Psoas muscle (tissue), 8 donors: ENCODE results near the gene SLC35A3. TPM values are rescaled to one million over a fixed set of nuclear protein-coding genes. Genes with fewer than 3 reads are reported as not detected.

Source experiments
- ATAC-seq, 4 donors: fragments of 200-7000 bp; cut with Tn5 transposase; one replicate each; pipeline ENCODE4 v1.9.1; 2020; ENCODE audit warnings: moderate library complexity in 3 of 4, mild to moderate bottlenecking in 2 of 4
- DNase-seq, 2 donors: peaks; one replicate each; pipeline ENCODE4 v3.0.0-alpha.2; 2020
- H3K27ac ChIP-seq: fragments of 200-600 bp; one replicate; pipeline ENCODE4 v1.8.0; 2022
- H3K27me3 ChIP-seq, 3 donors: fragments of 200-600 bp in 1 of 3; one replicate each; pipeline versions ENCODE4 v1.6.1 to v1.8.0; 2013 to 2022; ENCODE audit warnings: low read length in 2 of 3, mild to moderate bottlenecking in 2 of 3, moderate library complexity in 1 of 3; ENCODE audit not compliant: insufficient read depth in 3 of 3
- H3K36me3 ChIP-seq, 2 donors: fragments of 200-600 bp in 1 of 2; one replicate each; pipeline versions ENCODE4 v1.6.1 to v1.8.0; 2013 to 2022; ENCODE audit warnings: low read depth in 1 of 2, mild to moderate bottlenecking in 1 of 2, moderate library complexity in 1 of 2; ENCODE audit not compliant: insufficient read depth in 1 of 2
- H3K4me1 ChIP-seq: fragments of 200-600 bp; one replicate; pipeline ENCODE4 v1.8.0; 2022
- H3K4me3 ChIP-seq: fragments of 200-600 bp; one replicate; pipeline ENCODE4 v1.8.0; 2022; ENCODE audit warnings: mild to moderate bottlenecking
- H3K9me3 ChIP-seq: fragments of 200-600 bp; one replicate; pipeline ENCODE4 v1.8.0; 2022
- WGBS, 3 donors: extraction: QIAGEN DNeasy Blood & Tissue Kit; methylation state at CpG; one replicate each; pipeline versions ENCODE4 v1.1.6 to v1.1.7; 2013; 5-methylcytosine and 5-hydroxymethylcytosine counted together
- intact Hi-C, 2 donors: fragments of 100-400 bp; cut with DNase I; formaldehyde crosslinking; loops; one replicate each; pipeline versions ENCODE4 v1.11.0 to v1.14.2; 2022
- polyA plus RNA-seq, 3 donors: library from polyadenylated mRNA; stranded (reverse); fragments of 200-250 nt; gene quantifications; one replicate each; pipeline ENCODE4 v1.2.3, GENCODE V29; 2013
- total RNA-seq, 4 donors: library from RNA; stranded (reverse); fragmentation: NEBNext Ultra II Directional in 2 of 4; extraction: Animal tissue kit (Norgen Biotek cat#: 25700) in 2 of 4; gene quantifications; one replicate each; pipeline versions ENCODE4 v1.2.1 to v1.2.4, GENCODE V29; 2021 to 2023
- TF ChIP-seq, protein P1 (sequence below): fragments of 200-600 bp; IDR thresholded peaks from one replicate; pipeline ENCODE4 v1.8.0; 2022; ENCODE audit warnings: antibody characterized with exemption
- donor health status: healthy with polysubstance abuse.
- donor health status: DM: no; HTN: no; CAD: no; lungs with moderate emphysema.
- donor health status: Bipolar disorder and iron deficiency.
- donor health status: healthy.
- donor health status: DM: yes; HTN: yes; CAD: no.
- donor health status: DM: no; HTN: no; CAD: no.
- donor health status: DM: no; HTN: no; CAD: no.
- donor health status: DM: yes; HTN: yes; CAD: no.

SLC35A3 gene
- total and polyA plus RNA-seq, 7 donors, result 3.5 to 8.6 (median 6.4) TPM

DNA sequence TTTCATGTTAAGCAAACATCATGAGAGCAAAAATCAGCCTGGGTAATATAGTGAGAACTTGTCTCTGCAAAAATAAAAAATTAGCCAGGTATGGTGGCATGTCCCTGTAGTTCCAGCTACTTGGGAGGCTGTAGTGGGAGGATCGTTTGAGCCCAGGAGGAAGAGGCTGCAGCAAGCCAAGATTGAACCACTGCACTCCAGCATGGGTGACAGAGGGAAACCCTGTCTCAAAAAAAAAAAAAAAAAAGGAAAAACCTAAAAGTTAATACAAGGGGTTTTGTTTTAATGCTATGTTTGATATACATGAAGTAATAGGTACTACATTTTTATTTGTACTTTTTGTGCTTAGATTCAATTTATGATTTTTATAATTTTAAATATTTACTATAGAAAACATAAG lies 27.1 kb upstream of the SLC35A3 start:
- Histone ChIP-seq H3K36me3 (no peaks in the 10 kb centered on the region), H3K4me3 (no peak overlapping the region), H3K4me1 (no peaks in the 10 kb centered on the region), H3K27ac (no peak overlapping the region), H3K27me3 (no peaks in the 10 kb centered on the region), H3K9me3 (no peaks in the 10 kb centered on the region)
- DNase-seq (no peak), ATAC-seq (no peak)
- TF ChIP-seq, protein P1, sequence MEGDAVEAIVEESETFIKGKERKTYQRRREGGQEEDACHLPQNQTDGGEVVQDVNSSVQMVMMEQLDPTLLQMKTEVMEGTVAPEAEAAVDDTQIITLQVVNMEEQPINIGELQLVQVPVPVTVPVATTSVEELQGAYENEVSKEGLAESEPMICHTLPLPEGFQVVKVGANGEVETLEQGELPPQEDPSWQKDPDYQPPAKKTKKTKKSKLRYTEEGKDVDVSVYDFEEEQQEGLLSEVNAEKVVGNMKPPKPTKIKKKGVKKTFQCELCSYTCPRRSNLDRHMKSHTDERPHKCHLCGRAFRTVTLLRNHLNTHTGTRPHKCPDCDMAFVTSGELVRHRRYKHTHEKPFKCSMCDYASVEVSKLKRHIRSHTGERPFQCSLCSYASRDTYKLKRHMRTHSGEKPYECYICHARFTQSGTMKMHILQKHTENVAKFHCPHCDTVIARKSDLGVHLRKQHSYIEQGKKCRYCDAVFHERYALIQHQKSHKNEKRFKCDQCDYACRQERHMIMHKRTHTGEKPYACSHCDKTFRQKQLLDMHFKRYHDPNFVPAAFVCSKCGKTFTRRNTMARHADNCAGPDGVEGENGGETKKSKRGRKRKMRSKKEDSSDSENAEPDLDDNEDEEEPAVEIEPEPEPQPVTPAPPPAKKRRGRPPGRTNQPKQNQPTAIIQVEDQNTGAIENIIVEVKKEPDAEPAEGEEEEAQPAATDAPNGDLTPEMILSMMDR, result no peak
- intact Hi-C loops, result no loop called here
- WGBS, 3 donors, result 72 to 83% (median 80%) methylated on average over 1 of the region's 1 CpG

DNA sequence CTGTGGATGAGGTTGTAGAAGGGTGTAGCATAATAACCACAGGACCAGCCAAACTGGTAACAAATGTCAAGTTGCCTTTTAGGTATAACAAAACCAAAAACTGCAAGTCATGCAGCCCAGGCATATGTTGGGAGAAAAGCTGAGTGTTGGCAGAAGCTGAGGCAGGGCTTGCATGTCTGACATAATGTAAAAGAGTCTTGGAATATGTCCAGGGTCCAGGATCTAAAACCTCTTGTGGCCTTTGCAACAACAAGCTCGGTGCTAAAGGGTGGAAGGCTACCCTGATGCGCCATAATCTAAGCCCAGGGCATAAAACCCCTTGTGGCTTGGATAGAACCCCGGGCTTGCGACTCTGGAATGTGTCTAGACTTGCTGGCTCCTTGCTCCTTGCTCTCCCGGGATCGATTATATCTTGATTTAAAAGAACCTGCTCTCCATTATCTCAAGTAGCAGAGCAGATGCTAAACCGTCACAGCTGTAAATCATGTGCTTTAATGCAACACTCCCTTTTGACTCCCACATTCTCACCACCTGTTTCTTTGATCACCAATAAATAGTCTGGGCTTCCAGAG lies 26.5 kb upstream of the SLC35A3 start:
- Histone ChIP-seq H3K27ac (no peak overlapping the region), H3K27me3 (no peaks in the 10 kb centered on the region), H3K4me3 (no peak overlapping the region), H3K36me3 (no peaks in the 10 kb centered on the region), H3K4me1 (no peaks in the 10 kb centered on the region), H3K9me3 (no peaks in the 10 kb centered on the region)
- ATAC-seq (no peak), DNase-seq (no peak)
- intact Hi-C loops, result no loop called here
- 24 to 32% (median 26%) methylated on average over 7 of the region's 7 CpGs for WGBS, 3 donors
- TF ChIP-seq, protein P1, result no peak

DNA sequence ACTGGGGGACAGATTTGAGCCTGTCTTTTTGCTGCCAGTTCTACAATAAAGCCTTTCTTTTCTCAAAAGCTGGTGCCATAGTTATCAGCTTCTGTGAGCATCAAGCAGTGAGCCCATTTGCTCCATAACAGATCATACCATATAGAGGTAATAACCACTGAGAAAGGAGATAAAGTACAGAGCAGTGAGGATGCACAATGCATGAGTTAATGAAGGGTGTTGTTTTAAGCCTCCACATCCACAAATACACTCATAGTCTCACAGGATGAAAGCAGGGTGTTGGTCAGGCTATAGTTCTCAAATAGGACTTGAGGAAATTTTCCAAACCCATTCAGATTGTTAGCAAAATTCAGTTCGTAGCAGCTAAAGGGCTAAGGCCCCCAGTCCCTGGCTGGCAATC lies 25.6 kb upstream of the SLC35A3 start:
- H3K9me3 ChIP-seq, result no peaks in the 10 kb centered on the region
- 67 to 93% (median 81%) methylated on average over 1 of the region's 1 CpG for WGBS, 3 donors
- H3K27me3 ChIP-seq, result no peaks in the 10 kb centered on the region
- TF ChIP-seq, protein P1, result no peak
- H3K4me3 ChIP-seq, result no peak overlapping the region
- intact Hi-C loops, result no loop called here
- no peaks in the 10 kb centered on the region for H3K36me3 ChIP-seq
- DNase-seq (no peak), ATAC-seq (no peak)
- no peak overlapping the region for H3K27ac ChIP-seq
- H3K4me1 ChIP-seq, result no peaks in the 10 kb centered on the region

DNA sequence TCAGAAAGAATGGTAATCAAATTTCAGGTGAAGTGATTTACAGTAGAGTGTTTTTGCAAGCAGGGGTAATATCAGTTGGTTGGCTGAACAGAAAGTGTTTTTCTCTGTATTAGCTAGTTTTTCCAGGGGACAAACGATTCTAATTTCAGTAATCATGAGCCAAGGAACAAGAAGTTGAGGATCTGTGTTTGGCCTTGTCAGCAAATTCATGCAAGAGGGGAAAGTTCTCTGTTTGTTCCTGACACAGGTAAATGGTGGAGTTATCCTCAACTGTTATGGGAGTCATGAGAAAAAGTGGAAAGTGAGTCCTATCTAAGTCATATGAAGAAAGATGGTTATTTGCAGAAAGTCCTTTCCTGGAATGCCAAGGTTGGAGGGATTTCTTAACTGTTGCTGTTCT lies 24.6 kb upstream of the SLC35A3 start:
- intact Hi-C loops, result no loop called here
- Histone ChIP-seq H3K36me3 (no peaks in the 10 kb centered on the region), H3K9me3 (no peaks in the 10 kb centered on the region), H3K27me3 (no peaks in the 10 kb centered on the region), H3K27ac (no peak overlapping the region), H3K4me3 (no peak overlapping the region), H3K4me1 (no peaks in the 10 kb centered on the region)
- ATAC-seq (no peak), DNase-seq (no peak)
- 68 to 74% (median 74%) methylated on average over 1 of the region's 1 CpG for whole genome bisulfite sequencing, 3 donors
- TF ChIP-seq, protein P1, result no peak

- ATAC-seq (no peak), DNase-seq (no peak)
- H3K27ac ChIP-seq, result no peak overlapping the region
- intact Hi-C loops, result no loop called here
- no peaks in the 10 kb centered on the region for H3K36me3 ChIP-seq
- no peaks in the 10 kb centered on the region for H3K9me3 ChIP-seq
- WGBS, 3 donors, result 66 to 81% (median 77%) methylated on average over 3 of the region's 3 CpGs
- no peak overlapping the region for H3K4me3 ChIP-seq
- H3K4me1 ChIP-seq, result no peaks in the 10 kb centered on the region
- H3K27me3 ChIP-seq, result no peaks in the 10 kb centered on the region
- TF ChIP-seq, protein P1, result no peak
Measured at GRCh38 chr1:99950486-99950885, 19.3 kb upstream of the SLC35A3 start.
